RKO (cell line): ENCODE measurements around the gene ZBTB8OS.
"Not testable (repeated sequence)": the region's sequence is repeated elsewhere in the genome, so short reads cannot be mapped to it uniquely, and the experiment has no call there.

Experiments used
- DNase-seq: peaks from one replicate; pipeline ENCODE4 v3.0.0-alpha.2; 2016; ENCODE audit warnings: low spot score

The ZBTB8OS gene

GRCh38 chr1:32650752-32651460 is 556 bp upstream of the ZBTB8OS start, which contains the start of gene RBBP4:
TSS of gene RBBP4 (plus strand) at chr1:32651208. CDS start at chr1:32651307, 99 bp downstream.
- DNase-seq: peak; percentile 96

DNA sequence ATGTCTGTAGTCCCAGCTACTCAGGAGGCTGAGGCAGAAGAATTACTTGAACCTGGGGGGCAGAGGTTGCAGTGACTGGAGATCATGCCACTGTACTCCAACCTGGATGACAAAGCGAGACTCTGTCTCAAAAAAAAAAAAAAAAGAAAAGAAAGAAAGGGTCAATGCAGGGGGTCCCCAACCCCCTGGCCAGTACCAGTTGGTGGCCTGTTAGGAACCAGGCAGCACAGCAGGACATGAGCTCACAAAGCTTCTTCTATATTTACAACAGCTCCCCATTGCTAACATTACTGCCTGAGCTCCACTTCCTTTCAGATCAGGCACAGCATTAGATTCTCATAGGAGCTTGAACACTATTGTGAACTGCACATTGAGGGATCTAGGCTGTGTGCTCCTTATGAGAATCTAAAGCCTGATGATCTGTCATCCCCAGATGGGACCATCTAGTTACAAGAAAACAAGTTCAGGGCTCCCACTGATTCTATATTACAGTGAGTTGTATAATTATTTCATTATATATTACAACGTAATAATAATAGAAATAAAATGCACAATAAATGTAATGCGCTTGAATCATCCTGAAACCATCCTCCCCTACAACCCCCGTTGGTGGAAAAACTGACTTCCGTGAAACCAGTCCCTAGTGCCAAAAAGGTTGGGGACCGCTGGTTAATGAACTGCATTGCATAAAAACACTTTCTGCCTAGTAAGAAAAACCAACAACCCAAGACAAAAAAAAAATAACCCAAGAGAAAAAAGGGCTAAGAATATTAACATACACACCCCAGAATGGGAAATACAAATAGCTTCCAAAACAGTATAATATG is 2.8 kb downstream of the ZBTB8OS start:
- no peak for DNase-seq

- no peak for DNase-seq
Measured at GRCh38 chr1:32644426-32644825, 5.9 kb downstream of the ZBTB8OS start.

DNA sequence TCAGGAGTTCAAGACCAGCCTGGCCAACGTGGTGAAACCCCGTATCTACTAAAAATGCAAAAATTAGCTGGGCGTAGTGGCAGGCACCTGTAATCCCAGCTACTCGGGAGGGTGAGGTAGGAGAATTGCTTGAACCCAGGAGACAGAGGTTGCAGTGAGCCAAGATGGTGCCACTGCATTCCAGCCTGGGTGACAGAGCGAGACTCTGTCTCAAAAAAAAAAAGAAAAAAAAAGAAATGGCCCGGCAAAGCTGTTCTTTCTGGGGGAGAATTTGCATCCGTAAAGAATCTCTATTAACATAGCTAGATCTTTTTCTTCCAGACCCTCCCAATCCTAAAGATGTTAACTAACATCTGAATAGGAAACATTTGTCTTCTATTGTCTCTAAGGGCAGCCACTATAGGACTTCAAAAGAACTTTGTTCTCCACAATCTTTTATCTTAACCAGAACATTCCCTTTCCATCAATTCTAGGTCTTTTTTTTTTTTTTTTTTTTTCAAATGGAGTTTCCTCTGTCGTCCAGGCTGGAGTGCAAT is 8.0 kb downstream of the ZBTB8OS start:
- not testable (repeated sequence) for DNase-seq

- DNase-seq: no peak
Measured at GRCh38 chr1:32639489-32640075, 10.8 kb downstream of the ZBTB8OS start.

GRCh38 chr1:32636914-32637645 is 13.3 kb downstream of the ZBTB8OS start:
- DNase-seq: no peak

DNA sequence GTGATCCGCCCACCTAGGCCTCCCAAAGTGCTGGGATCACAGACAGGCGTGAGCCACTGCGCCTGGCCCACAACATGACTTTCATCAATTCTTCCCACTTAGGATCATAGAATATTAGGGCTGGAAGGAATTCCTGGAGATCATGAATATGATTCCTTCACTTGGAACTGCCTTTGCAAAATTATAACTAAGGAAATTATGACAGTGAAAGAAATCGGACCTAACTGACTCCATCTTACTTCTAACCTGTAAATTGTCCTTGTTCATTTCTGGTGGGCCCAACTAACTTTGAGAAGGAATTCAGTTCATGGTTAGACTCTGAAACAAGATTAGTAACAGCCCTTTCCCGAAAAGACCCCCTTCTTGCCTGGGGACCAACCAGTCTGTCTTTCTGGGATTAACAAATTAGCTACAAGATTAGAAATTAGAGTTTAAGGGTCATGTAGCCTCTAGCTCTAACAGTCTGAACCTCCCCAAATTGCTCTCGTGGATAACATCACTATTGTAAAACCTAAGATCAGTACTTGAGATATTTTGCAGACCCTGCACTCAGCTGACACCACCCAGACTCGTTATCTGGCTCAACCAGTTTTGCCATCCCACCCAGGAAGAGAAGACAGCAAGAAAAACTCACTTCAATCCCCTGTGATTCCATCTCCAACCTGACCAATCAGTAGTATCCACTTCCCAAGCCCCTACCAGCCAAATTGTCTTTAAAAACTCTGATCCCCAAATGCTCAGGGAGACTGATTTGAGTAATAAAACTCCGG is 14.7 kb downstream of the ZBTB8OS start:
- DNase-seq: no peak

DNA sequence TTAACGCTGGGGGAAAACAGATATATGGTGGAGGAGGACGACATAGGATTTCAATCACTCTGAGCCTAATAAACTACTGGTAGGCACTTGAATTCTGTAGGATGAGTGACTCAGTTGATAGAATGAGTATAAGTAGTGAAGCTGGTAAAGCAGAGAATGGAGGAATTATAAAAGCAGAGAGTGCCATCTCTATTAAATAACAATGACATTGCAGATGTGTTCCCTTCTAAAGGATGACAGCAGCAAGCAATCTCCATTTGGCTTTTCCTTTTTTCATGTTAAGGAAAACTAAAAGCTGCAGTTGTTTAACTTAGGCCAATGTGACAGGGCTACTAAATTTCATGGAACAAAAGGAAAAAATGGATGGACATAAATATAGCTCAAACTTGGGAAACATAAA is 17.5 kb downstream of the ZBTB8OS start:
- DNase-seq: no peak

- not testable (repeated sequence) for DNase-seq
Measured at GRCh38 chr1:32630173-32630572, 20.2 kb downstream of the ZBTB8OS start.

DNA sequence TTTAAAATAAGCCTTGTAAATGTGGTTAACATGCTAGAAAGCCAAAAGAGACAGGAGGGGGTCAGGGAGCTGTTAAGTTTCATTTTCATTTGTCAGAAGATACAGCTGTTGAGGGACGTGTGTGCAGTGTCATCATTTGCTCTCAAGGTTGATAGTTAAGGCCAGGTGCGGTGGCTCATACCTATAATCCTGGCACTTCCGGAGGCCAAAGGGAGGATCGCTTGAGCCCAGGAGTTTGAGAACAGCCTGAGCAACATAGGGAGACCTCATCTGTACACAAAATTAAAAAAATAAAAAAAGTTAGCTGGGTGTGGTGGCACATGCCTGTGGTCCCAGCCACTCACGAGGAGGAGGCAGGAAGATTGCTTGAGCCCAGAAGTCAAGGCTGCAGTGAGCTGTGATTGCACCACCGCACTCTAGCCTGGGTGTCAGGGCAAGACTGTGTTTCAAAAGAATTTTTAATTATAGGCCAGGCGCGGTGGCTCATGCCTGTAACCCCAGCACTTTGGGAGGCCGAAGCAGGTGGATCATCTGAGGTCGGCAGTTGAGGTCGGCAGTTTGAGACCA is 22.7 kb downstream of the ZBTB8OS start:
- no peak for DNase-seq

DNA sequence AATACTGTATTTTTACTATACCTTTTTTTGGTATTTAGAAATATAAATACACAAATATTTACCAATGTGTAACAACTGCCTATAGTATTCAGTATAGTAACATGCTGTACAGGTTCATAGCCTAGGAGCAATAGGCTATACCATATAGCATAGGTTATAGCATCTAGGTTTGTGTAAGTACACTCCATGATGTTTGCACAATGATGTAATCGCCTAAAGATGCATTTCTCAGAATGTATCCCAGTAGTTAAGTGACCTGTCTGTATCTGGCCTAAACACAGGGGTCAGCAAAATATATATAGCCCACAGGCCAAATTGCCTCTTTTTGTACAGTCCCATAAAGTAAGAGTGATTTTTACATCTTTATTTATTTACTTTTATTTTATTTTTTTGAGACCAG is 24.2 kb downstream of the ZBTB8OS start:
- DNase-seq: no peak

GRCh38 chr1:32623775-32624174 is 26.6 kb downstream of the ZBTB8OS start:
- no peak for DNase-seq

DNA sequence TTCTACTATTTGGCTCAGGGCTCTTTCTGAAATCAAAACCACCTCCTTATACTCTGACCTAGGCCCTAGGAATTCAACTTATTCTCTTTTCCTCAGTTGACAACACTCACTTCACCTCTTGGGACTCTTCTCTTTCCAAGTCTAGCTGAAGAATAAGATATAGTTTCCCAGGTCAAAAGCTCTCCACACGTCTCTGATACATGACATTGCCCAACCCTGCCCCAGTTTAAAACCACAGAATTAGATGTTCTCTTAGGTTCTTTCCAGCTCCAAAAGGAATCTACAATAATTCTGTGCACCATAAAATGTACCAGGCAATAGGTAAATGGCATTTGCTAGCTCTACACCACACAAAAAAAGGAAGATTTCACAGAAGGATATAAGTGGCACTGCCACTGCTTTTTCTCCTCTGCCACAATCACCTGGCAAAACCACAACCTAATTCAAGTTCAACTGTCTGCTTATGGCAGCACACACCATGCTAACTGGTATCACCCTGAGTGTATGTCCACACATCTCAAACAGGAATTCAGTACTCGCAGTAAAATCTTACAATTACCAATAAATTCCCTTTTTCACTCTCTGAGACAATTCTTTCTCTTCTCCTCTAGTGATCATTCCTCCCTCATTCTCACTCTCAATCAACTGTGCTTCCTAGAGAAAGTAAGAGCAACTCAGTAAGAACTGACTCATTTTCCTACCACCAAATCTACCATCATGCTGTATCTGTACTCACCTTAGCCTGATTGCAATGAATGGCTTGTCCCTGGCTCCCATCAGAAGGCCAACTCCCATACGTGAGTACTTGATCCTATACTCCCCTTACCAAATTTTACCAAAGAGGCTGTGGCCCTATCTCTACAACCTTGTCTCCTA is 27.3 kb downstream of the ZBTB8OS start:
- DNase-seq: no peak

DNA sequence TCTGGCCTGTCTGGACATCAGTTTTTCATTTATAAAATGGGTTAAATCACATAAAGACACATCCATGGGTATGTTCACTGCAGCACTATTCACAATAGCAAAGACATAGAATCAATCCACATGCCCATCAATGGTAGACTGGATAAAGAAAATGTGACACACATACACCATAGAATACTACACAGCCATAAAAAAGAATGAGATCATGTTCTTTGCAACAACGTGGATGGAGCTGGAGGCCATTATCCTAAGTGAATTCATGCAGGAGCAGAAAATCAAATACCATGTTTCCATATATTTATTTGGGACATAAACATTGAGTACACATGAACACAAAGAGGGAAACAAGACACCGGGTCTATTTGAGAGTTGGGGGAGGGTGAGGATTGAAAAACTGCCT is 28.1 kb downstream of the ZBTB8OS start:
- no peak for DNase-seq

GRCh38 chr1:32619701-32620485 is 30.5 kb downstream of the ZBTB8OS start:
- DNase-seq: peak; percentile 14

GRCh38 chr1:32618673-32619221 is 31.6 kb downstream of the ZBTB8OS start:
- DNase-seq: peak; percentile 42

GRCh38 chr1:32613472-32613871 is 36.9 kb downstream of the ZBTB8OS start:
- DNase-seq: no peak

DNA sequence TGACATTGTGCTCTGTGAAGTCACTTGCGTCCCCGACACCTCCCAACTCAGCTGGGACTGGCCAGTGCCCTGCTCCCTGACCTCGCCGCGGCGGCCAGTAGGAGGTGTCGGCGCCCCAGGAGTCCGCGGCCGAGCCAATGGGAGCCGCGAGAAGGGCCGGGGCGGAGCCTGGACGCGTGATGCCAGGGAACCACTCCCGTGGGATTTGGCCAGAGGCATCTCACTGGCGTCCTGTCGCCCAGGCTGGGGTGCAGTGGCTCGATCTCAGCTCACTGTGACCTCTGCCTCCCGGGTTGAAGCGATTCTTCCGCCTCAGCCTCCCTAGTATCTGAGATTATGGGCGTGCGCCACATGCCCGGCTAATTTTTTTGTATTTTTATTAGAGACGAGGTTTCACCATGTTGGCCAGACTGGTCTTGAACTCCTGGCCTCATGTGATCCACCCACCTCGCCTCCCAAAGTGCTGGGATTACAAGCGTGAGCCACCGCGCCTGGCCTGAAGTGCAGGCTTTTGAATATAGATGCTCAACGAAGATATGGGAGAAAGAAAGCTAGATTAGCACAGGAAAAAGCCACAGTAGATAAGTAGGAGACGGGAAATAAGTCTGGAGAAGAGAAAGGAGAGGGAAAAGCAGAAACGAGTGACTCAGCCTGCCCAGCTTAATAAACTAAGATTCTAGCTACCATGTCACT is 38.0 kb downstream of the ZBTB8OS start:
- DNase-seq: peak; percentile 93
